ENCODE measurements around the gene CDH4. TPM values are rescaled to one million over a fixed set of nuclear protein-coding genes. Genes with fewer than 3 reads are reported as not detected.

Gene CDH4
- total RNA-seq, 1 donor from 2014 or later, result 1.1 TPM

GRCh38 chr20:61284752-61285151, 32.7 kb downstream of the CDH4 start:
- DNase-seq, result no peak

GRCh38 chr20:61285152-61285645, 33.1 kb downstream of the CDH4 start:
- no peak for DNase-seq

DNA sequence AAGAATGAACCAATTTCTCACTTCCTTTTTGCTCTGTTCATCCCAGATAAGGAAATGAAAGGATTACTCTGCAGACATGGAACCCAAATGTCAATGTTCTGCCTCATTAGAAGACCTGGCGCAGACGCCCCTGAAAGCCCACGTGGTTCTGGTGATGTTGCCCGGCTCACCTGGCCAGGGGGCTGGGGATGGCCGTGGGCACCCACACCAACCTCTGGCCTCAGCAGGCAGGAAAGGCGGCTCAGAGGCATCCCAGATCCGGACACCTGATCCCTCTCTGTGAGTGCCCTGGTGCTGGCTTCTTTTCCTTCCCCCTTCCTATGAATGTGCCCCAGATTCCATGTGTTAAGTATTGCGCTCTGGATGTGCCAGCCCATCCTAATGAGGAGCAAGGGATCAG, 33.6 kb downstream of the CDH4 start:
- no peak for DNase-seq

DNA sequence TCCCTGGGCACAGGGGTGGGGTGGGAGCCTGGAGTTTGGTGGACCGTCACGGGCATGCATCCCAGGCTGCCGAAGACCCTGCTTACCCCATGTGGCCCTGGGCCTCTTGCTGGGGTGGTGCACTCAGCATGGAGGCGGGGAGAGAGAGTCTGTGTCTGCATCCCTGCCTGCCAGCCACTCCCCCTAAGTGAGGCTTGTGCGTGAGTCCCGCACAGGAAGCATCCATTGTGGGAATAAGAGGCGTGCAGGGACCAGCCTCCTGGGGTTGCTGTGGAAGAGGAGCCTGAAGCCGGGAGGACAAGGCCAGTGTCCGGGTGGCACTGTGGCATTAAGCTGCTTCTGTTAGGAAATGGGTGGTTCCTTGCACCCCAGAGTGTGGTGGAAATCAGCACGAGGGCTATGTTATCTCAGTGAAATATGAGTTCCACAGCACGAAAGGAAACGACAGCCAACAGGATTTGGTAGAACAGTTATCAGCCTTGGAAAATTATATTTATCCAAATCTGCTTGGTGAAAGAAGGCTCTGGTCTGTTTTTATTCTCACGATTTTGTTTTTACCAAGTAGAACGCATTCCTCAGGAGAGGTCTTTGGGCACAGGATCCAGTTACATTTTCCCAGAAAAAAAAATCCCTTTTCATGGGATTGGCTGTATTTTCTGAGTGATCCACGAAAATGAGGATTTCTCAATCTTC, 35.7 kb downstream of the CDH4 start:
- DNase-seq, result peak; percentile 86

GRCh38 chr20:61288331-61288784, 36.3 kb downstream of the CDH4 start:
- DNase-seq, result no peak

DNA sequence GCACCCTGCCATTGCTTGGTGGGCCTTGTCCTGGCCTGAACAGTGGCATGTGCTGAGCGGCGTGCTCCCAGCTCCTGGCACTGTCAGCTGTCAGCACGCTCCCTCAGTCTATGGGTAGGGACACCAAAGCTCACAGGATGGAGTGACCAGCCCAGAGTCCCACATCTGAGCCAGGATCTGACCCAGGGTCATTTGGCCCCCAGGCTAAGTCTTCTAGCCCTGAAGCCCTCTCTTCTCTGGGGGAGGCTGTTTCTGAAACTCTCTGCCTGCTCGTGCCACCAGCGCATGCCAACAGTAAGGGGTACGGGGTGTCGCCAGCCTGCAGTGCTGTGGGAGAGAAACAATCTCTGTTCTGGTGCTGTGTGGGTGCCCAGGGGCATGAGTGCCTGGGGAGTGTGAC, 37.1 kb downstream of the CDH4 start:
- DNase-seq, result no peak

DNA sequence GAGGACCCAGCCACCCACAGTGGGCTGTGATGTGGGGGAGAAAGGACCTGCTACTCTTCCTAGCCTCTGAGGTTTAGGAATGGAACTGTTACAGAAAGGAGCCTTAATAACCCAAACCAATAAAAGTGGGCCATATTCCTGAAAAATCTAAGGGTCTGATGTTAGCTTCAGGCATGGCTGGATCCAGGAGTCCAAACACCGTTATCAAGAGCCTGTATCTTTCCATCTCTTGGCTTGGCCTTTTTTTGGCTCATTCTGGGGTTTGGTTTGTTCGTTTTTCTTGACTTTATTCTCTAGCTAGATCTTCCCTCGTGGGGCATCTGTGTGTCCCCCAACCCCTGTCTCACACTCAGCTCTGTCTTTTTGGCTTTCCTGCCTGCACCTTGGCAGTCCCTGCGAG, 38.7 kb downstream of the CDH4 start:
- DNase-seq, result no peak

GRCh38 chr20:61291166-61291829, 39.2 kb downstream of the CDH4 start:
- DNase-seq, result no peak

DNA sequence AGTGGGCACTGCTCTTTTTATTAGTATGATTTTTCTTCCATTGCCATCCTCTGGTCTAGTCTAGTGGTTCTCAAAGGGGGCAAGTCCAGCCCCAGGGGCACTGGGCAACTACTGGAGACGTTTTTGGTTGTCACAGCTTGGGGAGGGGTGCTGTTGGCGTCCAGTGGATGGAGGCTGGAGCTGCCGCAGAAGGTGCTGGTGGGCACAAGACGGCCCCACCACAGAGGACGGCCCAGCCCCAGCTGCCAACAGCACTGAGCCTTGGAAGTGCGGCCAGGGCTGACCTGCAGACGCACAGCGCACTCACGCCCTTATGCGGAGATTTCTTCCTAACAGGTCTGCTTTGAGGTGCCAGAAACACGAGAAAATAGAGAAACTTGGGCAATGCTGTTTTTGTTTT, 40.3 kb downstream of the CDH4 start:
- DNase-seq, result no peak

- DNase-seq, result no peak
Measured at GRCh38 chr20:61292821-61293612, 41.0 kb downstream of the CDH4 start.

DNA sequence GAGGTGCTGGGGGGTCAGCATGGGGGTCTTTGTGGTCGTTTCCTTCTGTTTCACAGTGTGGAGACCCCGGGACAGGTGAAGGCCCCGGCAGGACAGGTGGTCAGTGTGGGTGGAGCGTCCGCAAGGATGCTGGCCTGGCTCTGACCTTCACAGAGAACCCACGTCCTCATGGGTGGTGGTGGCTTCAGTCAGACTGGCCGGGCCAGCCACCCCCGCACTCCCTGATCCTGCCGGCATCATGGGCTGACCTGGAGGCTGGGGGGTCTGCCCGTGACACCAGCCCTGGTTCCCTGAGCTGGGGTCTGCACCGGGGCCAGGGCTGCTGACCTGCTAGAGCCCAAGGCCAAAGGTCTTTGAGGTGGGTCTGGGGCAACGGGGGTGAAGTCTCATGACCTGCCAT, 41.9 kb downstream of the CDH4 start:
- no peak for DNase-seq

GRCh38 chr20:61295249-61295648, 43.2 kb downstream of the CDH4 start:
- no peak for DNase-seq

DNA sequence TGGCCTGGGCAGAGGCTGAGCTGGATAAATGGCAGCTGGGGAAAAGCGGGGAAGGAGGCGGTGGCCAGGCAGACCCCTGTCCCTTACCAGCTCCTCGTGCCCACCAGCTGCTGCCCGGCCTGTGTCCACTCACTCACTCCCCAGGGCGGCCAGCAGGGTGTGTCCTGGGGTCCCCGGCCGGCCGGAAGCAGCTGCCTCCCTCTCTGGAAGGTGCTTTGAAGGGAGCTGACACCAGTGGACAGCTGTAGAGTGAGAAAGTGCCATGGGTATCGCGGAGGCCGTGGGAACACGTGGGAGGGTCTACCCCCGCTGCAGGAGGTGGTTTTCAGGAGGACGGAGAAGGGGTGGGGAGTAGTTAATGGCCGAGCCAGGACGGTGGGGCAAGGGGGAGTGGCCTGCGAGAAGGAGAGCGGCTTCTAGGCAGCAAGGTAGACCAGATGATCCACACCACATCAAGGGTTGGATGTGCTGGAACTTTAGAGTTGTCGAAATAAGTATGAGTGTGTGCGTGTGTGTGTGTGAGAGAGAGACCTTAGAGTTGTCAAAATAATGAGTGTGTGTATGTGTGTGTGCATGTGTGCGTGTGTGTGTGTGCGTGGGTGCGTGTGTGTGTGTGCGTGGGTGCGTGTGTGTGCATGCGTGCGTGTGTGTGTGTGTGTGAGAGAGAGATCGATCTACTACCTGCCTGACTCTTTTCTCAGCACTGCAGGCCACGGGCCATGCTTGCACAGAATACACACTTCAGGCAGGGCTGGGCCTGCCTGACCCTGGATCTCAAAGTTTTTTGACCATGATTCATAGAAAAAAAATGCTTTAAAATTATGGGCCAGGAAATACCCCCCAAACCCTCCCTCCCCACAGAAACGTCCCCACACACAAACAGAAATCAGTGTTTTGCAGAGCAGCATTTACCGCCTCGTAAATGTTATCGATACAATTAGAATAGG, 43.9 kb downstream of the CDH4 start:
- DNase-seq, result peak; percentile 41

GRCh38 chr20:61296629-61297019, 44.6 kb downstream of the CDH4 start:
- no peak for DNase-seq

- DNase-seq, result no peak
Measured at GRCh38 chr20:61297491-61297890, 45.4 kb downstream of the CDH4 start.

GRCh38 chr20:61297986-61298385, 45.9 kb downstream of the CDH4 start:
- DNase-seq, result no peak

- no peak for DNase-seq
Measured at GRCh38 chr20:61298661-61299060, 46.6 kb downstream of the CDH4 start.

DNA sequence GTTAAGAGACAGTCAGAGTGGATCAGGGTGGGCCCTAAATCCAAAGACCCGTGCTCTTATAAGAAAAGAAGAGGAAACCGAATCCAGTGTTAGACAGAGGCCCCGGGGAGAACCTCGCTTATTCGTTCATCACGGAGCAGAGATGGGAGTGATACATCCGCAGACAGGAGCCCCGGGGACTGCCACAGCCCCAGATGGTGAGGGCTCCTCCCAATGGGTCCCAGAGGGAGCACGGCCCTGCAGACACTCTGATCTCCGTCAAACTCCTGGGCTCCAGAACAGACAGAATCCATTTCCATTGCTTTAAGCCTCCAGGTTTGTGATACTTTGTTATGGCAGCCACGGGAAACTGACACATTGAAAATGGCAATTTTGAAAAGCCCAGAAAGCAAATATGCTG, 47.0 kb downstream of the CDH4 start:
- DNase-seq, result no peak

GRCh38 chr20:61299618-61300017, 47.6 kb downstream of the CDH4 start:
- DNase-seq, result no peak

DNA sequence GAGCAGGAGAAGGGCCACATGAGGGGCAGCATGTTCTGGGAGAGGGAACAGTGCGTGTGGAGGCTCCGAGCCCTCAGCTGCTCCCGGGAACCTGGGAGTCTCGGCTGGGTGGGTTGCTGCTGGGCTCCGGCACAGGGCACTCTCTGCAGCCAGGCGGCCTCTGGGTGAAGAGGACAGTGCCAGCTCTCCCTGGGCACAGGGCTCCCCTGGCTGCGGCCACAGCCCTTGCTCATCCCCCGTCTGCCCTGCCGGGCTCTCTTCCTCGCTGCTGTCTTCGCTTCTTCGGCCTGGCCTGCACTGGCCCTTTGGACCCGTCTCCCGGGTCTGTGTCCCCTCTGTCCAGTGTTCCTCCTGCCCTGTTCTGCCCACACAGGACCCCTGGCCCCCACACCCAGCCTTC, 48.2 kb downstream of the CDH4 start:
- no peak for DNase-seq

DNA sequence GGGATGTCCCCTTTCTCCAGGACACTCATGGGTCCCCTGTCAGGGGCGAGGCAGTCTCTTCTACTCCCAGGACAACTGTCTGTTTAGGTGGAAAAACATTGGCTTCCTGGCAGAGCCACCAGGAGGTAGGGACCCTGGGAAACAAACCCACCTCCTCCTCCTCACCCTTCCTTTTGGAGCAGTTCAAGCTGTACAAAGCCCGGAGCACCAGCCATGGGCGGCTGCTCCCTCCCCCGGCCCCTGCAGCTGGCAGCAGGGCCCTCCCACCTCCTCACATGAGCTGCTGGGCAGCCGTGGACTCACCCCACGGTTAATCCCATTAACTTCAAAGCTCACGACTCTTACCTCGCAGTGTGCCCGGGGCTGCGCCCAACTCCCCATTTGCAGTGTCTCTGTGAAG, 48.6 kb downstream of the CDH4 start:
- DNase-seq, result no peak
